Measurements from ENCODE around the gene RHEBL1. TPM values are rescaled to one million over a fixed set of nuclear protein-coding genes. Genes with fewer than 3 reads are reported as not detected.

RHEBL1 gene
- total and polyA plus RNA-seq, 2 of the 4 experiments (the other 2 are of a cell fraction) = 0.62 to 0.72 TPM

GRCh38 chr12:49088932-49089330, 19.2 kb upstream of the RHEBL1 start:
- no peak overlapping the region; the same call in 1 of the 2 replicates for H2AK5ac ChIP-seq (ENCODE audit: low read depth, low read length)
- no peak overlapping the region for H2BK5ac ChIP-seq (ENCODE audit: low read depth, low read length, poor library complexity, severe bottlenecking)
- H4K91ac ChIP-seq (ENCODE audit: insufficient read depth, low read depth, low read length) = no peak overlapping the region
- in situ Hi-C loops (cut with MboI; ENCODE audit: low sequenced_read_pairs) (no loop called here), intact Hi-C loops (cut with micrococcal nuclease) (loop anchor here (1.0 to 10.0 kb wide), 4 partner anchors 24 to 146 kb away; partner anchors contain the start of gene TUBA1A), dilution Hi-C loops (cut with HindIII; ENCODE audit: low sequenced_read_pairs, unreplicated experiment) (no loop called here)
- peak overlapping the region; percentile 92 for H2AFZ ChIP-seq (replicated peaks; ENCODE audit: low read length, poor library complexity)
- no peak for ATAC-seq (ENCODE audit: low read depth)
- H3K56ac ChIP-seq (ENCODE audit: extremely low read depth, insufficient read depth, low read length) = no peak overlapping the region
- no peak overlapping the region for H4K5ac ChIP-seq (ENCODE audit: low read depth, low read length)
- no peak for DNase-seq
- ChIA-PET CTCF (interaction anchor here (0.7 to 3.7 kb wide), 12 partner anchors 9 to 155 kb away, joined by 3 to 16 read pairs (median 4); partner anchors contain the start of gene RHEBL1), POLR2A (ENCODE audit: unreplicated experiment) (no interaction called here)
- no peak overlapping the region for H4K8ac ChIP-seq (ENCODE audit: low read depth in 2 of 2, low read length in 2 of 2)
- no TSS peak for BruUV-seq (replicated peaks)
- H4K20me1 ChIP-seq (ENCODE audit: insufficient read depth, low read length) = no peaks in the 10 kb centered on the region; the same call in 1 of the 2 replicates
- H3K4me1 ChIP-seq (ENCODE audit: control insufficient read depth, insufficient read depth, low read length) = peaks cover 9% of the 10 kb centered on the region
- no peaks in the 10 kb centered on the region for H3K9me3 ChIP-seq (ENCODE audit: control insufficient read depth, insufficient read depth, low read length)
- TF ChIP-seq RFX5 (IDR thresholded peaks at IDR 0.05; ENCODE audit: low read depth, low read length) = no peak
- TF ChIP-seq MXI1 (IDR thresholded peaks at IDR 0.05; ENCODE audit: borderline replicate concordance, low read depth, low read length) = no peak
- no peak for TF ChIP-seq MAFK (IDR thresholded peaks at IDR 0.05; ENCODE audit: low read depth, low read length)
- no peak for TF ChIP-seq RAD21 (IDR thresholded peaks at IDR 0.05; ENCODE audit: low read length)
- TF ChIP-seq CTCF (conservative IDR thresholded peaks at IDR 0.05; ENCODE audit: low read depth, low read length) = no peak
- no peak for TF ChIP-seq CHD1 (IDR thresholded peaks at IDR 0.05; ENCODE audit: low read depth, low read length)
- TF ChIP-seq ELK1 (IDR thresholded peaks at IDR 0.05; ENCODE audit: borderline replicate concordance, low read depth, low read length) = no peak
- H3K27me3 ChIP-seq (ENCODE audit: control insufficient read depth, insufficient read depth, low read length) = peaks cover 20% of the 10 kb centered on the region; the same call in 1 of the 2 replicates
- 0 out of 4 replicates have a peak, but pooled peaks cover 0 to 3% of the 10 kb centered on the region in 2 experiments for H3K79me1 ChIP-seq (ENCODE audit: low read depth in 1 of 2, low read length in 2 of 2)
- peaks cover 2% of the 10 kb centered on the region; the same call in 1 of the 2 replicates for H3K9me1 ChIP-seq (ENCODE audit: insufficient read depth, low read length)
- H3K9ac ChIP-seq (ENCODE audit: low read depth, low read length) = no peak overlapping the region
- no peak overlapping the region for H2AK9ac ChIP-seq (replicated peaks; ENCODE audit: low read depth, low read length, poor library complexity)
- H2BK20ac ChIP-seq (ENCODE audit: low read depth, low read length) = no peak overlapping the region; the same call in 1 of the 2 replicates
- no CpG with 5 or more reads among the region's 6 CpGs for WGBS, 2 experiments (ENCODE audit: extremely low coverage in 2 of 2, insufficient read length in 1 of 2)
- H3K14ac ChIP-seq (replicated peaks; ENCODE audit: low read depth, low read length) = no peak overlapping the region
- H3K23ac ChIP-seq (ENCODE audit: low read depth, low read length) = 0 out of 2 replicates have a peak overlapping the region, but pooled peaks have one; percentile 45
- H2BK15ac ChIP-seq (ENCODE audit: low read depth, low read length) = no peak overlapping the region
- H2BK120ac ChIP-seq (ENCODE audit: low read depth, low read length) = no peak overlapping the region
- no peaks in the 10 kb centered on the region for H3K36me3 ChIP-seq (ENCODE audit: control insufficient read depth, insufficient read depth, low read length)
- H3K4me3 ChIP-seq (ENCODE audit: insufficient read depth, low read depth, low read length) = no peak overlapping the region
- no peak overlapping the region for H3K18ac ChIP-seq (ENCODE audit: low read depth, low read length)
- no peak overlapping the region for H3K27ac ChIP-seq (ENCODE audit: insufficient read depth, low read length)
- H3K4ac ChIP-seq (ENCODE audit: low read depth, low read length) = no peak overlapping the region
- no peak overlapping the region for H3K4me2 ChIP-seq (ENCODE audit: low read depth, low read length)

Measured in IMR-90 (cell line).